Stimulated activated CD4-positive, alpha-beta T cell treated with anti-CD3 and anti-CD28 coated beads, Interleukin-2, amount 100 ng/mL, for 24 hours (primary cell): ENCODE measurements around the gene CAPN1.
A peak's percentile ranks its signal among the peaks of the same experiment; 100 is the strongest.

Source experiments
- DNase-seq, 2 donors: peaks; one replicate each; pipeline ENCODE4 v3.0.0-alpha.2; 2020

Gene CAPN1

GRCh38 chr11:65204143-65204542 lies 22.4 kb downstream of the CAPN1 start:
- no peak for DNase-seq

- DNase-seq = peak; percentile 61 to 67
These were observed 23.2 kb downstream of the CAPN1 start for GRCh38 chr11:65204646-65205601.

GRCh38 chr11:65205602-65205967 lies 23.9 kb downstream of the CAPN1 start:
- no peak for DNase-seq

- no peak for DNase-seq
These were observed 24.7 kb downstream of the CAPN1 start for GRCh38 chr11:65206441-65206841.

- no peak for DNase-seq
These were observed 25.2 kb downstream of the CAPN1 start for GRCh38 chr11:65206901-65207300.

GRCh38 chr11:65207918-65208784 lies 26.4 kb downstream of the CAPN1 start:
- no peak for DNase-seq

- no peak for DNase-seq
These were observed 27.3 kb downstream of the CAPN1 start for GRCh38 chr11:65208785-65209710.

- no peak for DNase-seq
These were observed 28.1 kb downstream of the CAPN1 start for GRCh38 chr11:65209711-65210360.

GRCh38 chr11:65210361-65210731 lies 28.6 kb downstream of the CAPN1 start:
- DNase-seq = no peak

GRCh38 chr11:65210748-65211147 lies 29.0 kb downstream of the CAPN1 start:
- no peak for DNase-seq

GRCh38 chr11:65211293-65212105 lies 29.8 kb downstream of the CAPN1 start:
- DNase-seq = no peak

- no peak for DNase-seq
These were observed 30.6 kb downstream of the CAPN1 start for GRCh38 chr11:65212226-65212801.

GRCh38 chr11:65213322-65214211 lies 31.8 kb downstream of the CAPN1 start:
- no peak for DNase-seq

- DNase-seq = no peak
These were observed 32.6 kb downstream of the CAPN1 start for GRCh38 chr11:65214212-65214845.

GRCh38 chr11:65215441-65216076 lies 33.8 kb downstream of the CAPN1 start:
- DNase-seq = peak; percentile 36 to 39

- no peak for DNase-seq
These were observed 35.1 kb downstream of the CAPN1 start for GRCh38 chr11:65216830-65217229.

GRCh38 chr11:65217441-65218423 lies 36.0 kb downstream of the CAPN1 start:
- no peak for DNase-seq
